Left lobe of liver (tissue), 2 donors: ENCODE data around the gene KSR2. TPM values are rescaled to one million over a fixed set of nuclear protein-coding genes. Genes with fewer than 3 reads are reported as not detected.

Source experiments
- ATAC-seq: fragments of 200-7000 bp; cut with Tn5 transposase; one replicate; pipeline ENCODE4 v1.9.1; 2020; ENCODE audit warnings: mild to moderate bottlenecking, moderate library complexity
- DNase-seq: peaks from one replicate; pipeline ENCODE4 v3.0.0-alpha.2; 2020; ENCODE audit warnings: low spot score
- total RNA-seq: library from RNA; stranded (reverse); gene quantifications from one replicate; pipeline ENCODE4 v1.2.1, GENCODE V29; 2021
- donor health status: DM: no; HTN: no; CAD: no; lungs with moderate emphysema.
- donor health status: DM: no; HTN: yes; CAD: no.

KSR2 gene
- total RNA-seq, 1 donor from 2014 or later = 0.03 TPM

DNA sequence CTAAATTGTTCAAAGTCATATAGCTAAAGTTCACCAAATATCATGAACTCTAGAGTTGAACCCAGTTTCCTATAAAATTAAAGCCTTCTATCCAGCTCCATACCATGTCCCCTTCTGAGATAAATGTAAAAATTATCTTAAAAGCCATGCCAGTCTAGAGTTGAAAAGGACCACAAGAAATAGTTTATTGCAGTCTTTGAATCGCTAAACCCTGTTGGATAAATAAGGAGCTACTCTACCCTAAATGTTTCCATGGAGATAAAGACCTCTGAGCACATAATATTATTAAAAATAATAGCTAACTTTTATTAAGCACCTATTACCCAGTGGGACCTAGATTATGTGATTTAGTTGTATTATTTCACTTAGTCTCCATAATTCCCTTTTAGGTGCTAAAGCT is 379.8 kb downstream of the KSR2 start:
- DNase-seq = no peak
- ATAC-seq = no peak

DNA sequence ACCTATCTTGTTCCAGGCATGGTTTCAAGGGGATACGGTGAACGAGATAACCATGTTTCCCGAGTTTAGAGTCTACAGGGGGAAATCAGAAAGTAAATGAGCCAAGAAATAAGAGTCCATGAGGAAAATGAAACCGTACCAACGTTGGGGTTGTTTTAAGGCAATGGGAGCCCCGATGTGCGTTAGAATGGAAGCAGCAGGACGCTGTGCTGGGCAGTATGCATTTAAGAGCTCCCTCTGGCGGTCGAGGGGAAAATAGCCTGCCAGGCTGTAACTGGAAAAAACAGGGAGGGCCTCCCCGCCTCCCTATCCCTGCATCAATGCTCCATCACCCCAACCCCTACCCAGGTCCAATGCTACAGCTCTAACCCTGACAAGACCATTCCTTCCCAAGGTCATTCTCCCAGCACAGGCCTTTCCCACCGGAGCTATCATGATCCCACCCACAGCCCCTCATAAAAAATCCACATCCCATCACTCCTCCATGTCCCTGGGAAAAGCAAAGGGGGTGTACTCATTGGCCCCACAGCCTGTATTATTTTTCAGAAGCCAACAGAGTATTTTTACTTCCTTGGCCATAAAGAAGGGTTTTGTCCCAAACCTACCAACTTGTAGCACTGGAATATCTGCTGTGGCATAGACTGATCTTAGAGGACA is 381.0 kb downstream of the KSR2 start:
- DNase-seq = peak; percentile 62
- peak; percentile 96 for ATAC-seq

- ATAC-seq (no peak), DNase-seq (no peak)
Measured at GRCh38 chr12:117583677-117584225, 385.0 kb downstream of the KSR2 start.

DNA sequence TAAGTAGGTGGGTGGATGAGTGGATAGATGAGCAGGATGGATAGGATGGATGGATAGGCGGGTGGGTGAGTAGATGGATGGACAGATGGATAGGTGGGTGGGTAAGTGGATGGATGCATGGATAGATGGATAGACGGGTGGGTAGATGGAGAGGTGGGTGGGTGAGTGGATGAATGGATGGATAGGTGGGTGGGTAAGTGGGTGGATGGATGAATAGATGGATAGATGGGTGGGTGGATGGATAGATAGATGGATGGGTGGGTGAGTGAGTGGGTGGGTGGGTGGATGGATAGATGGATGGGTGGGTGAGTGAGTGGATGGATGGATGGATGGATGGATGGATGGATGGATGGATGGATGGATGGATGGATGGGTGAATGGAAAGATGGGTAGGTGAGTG is 385.7 kb downstream of the KSR2 start:
- no peak for DNase-seq
- ATAC-seq = no peak

- DNase-seq (no peak), ATAC-seq (no peak)
Measured at GRCh38 chr12:117582135-117582784, 386.5 kb downstream of the KSR2 start.

DNA sequence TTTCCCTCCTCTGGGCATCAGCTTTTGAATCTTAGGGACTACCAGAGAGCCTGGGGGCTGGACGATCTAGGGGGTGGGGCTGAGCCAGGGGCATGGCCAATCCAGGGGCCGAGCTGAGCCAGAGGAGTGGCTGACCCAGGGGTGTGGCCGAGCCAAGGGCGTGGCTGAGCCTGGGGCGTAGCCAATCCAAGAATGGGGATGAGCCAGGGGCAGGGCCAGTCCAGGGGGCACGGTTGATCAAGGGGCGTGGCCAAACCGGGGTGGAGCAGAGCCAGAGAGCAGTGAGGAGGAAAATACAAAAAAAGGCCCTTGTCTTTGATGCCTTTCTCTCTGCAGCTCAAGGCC is 388.1 kb downstream of the KSR2 start:
- DNase-seq = no peak
- peak; percentile 35 for ATAC-seq

- DNase-seq (no peak), ATAC-seq (no peak)
Measured at GRCh38 chr12:117580015-117580717, 388.6 kb downstream of the KSR2 start.

DNA sequence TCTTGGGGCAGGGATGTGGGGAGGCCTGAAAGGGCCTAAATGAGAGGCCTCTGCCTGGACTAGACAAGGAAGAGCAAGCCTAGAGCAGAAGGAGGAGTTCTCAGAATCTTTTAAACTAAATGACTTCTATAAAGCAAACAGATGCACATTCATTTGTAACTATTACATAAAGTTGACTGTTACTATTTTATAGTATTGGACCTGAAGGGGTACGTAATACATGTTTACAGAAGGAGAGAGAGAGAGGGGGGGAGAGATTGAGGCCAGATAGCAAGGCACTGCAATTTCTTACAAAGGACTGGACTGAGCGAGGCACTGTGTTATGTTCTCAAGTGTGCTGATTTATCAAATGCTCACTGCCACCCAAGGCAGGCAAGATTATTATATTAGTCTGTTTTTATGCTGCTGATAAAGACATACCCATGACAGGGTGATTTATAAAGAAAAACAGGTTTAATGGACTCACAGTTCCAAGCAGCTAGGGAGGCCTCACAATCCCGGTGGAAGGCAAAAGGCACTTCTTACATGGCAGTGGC is 391.6 kb downstream of the KSR2 start:
- DNase-seq = no peak
- ATAC-seq = no peak

DNA sequence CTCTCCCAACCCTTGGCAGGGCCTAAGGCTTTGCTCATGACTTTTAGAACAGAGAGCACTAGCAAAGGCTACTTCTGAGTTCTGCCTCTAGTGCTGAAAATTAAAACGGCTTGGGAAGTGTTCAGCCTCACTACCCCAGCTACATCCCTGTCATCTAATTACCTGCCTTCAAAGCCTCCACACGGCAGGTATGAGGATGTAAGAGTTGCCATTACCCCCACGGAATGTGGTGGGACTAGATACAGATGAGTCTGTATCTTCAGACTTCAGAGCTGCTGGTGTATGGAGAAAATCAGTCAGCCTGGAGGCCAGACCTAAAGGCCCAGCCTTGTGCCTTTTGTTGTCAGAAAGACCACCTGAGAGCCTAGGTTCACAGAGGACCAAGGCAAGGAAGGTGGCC is 392.7 kb downstream of the KSR2 start:
- no peak for DNase-seq

DNA sequence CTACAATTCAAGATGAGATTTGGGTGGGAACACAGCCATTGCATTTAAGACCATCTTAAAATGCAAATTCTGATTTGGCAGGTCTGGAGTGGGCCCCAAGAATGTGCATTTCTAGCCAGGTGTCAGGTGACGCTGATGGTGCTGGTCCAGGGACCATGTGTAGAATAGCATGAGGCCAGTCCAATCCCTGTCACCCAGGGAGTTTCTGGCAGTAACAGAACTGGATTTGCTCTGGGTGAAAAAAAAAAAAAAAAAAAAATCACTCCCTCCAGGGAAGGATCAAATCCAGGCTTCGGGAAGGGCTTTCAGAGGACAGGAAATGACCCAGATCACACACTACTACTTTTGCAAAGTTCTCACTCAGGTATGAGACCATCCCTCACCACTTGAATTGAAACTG is 394.1 kb downstream of the KSR2 start:
- no peak for ATAC-seq
- no peak for DNase-seq

More for the DNA sequence above, 392.7 kb downstream of the KSR2 start:
- no peak for ATAC-seq

DNA sequence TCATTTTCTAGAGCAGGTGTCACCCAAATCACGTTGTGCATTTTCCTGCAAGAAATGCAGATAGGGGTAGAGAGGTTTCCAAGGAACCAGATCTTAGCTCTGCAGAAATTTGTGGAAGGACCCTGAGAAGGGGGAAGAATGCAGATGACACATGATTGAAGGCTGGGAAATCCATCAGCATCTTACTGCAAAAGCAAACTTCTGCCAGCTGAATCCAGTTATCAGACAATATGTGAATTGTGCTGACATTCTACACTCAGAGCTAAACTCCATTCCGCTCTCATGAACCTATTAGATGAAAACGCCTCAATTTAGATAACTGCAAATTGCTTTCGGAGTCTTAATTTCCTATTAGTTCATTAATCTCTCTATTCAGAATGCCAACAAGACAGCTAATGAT is 396.0 kb downstream of the KSR2 start:
- no peak for ATAC-seq
- no peak for DNase-seq

DNA sequence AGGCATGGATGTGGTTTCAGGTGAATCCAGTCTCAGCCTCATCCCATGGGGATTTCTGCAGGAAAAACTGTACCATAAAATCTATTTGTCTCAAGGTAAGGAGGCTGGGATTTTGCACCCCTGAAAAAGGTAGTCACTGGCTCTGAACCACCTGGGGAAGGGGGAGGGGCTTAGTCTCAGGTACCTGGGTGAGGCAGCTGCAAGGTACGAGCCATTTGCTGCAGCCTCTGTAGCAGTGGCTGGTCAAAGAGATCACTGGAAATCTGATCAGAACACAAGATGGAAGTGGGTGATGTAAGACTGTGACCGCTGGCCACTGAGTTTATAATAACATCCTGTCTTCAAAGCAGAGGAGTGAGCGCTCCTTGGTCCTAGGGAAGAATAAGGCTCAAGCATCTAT is 397.5 kb downstream of the KSR2 start:
- ATAC-seq = no peak
- no peak for DNase-seq

DNA sequence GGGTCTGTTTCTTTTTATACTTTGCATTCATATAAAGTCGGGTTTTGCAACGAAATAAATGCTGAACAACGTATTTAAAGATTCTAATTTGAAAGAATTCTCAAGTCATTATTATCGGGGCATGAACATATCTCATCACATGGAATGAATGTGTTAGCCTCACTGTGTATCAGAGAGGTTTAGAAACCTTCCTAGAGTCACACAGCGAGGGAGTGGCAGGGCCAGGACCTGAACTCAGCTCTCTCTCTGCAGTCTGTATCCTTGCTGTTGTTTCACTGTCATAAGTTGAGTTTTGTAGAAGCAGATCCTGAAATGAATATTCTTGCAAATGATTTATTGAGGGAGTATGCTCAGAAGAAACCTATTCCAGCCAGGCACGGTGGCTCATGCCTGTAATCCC is 398.2 kb downstream of the KSR2 start:
- DNase-seq (no peak), ATAC-seq (no peak)

- ATAC-seq (no peak), DNase-seq (no peak)
Measured at GRCh38 chr12:117567644-117568216, 401.1 kb downstream of the KSR2 start.

DNA sequence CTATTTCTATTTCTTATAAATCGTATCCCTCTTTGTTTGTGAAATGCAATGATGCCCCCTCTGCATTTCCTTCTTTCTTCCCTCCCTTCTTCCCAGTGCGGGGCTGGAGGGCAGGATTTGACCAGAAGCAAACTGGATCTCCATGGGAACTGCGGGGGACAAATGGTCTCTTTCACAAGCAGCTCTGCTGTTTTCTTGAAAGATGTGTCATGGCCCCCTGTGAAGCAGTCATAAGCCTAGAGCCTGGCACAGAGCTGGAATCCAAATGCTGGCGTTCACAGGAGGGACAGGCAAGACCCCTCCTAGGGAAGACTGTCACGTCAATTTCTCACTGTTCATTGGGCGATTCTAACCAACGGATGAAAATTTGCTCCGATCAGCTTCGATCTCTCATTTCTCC is 403.9 kb downstream of the KSR2 start:
- ATAC-seq (no peak), DNase-seq (no peak)

DNA sequence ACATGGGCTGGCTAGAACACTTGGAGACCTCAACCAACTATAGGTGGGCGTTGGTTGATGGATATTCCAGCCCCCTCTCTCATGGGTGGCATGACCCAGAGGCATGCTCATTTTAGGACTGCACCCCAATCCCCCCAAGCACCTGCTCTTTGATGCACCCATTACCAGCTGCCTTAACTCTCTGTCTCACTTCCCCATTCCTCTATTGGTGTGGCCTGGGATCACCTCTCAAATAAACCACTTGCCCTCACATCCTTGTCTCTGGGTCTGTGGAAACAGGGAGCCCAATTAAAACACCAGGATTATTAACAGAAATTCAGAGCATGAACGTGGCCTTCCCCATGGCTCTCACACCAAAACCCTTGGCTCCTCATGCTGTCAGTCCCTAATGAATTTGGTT is 405.1 kb downstream of the KSR2 start:
- no peak for DNase-seq
- no peak for ATAC-seq

DNA sequence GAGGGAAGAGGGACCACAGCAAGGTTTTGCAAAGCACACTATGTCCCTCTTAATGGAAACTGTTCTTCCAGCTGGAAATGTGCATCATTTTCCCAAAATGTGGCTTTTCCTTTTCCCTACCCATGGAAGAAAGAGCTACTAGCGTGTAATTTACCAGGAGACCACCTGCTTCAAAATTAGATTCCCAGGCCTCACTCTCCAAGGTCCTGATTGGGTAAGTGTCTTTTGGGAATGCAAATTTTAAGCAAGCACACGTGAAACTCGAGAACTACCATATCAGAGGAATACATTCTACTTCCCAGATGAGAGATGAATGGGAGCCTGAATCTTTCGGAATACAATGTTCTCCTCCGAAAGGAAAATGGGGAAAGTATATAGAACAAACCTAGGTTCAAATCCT is 405.8 kb downstream of the KSR2 start:
- ATAC-seq = no peak
- DNase-seq = no peak

DNA sequence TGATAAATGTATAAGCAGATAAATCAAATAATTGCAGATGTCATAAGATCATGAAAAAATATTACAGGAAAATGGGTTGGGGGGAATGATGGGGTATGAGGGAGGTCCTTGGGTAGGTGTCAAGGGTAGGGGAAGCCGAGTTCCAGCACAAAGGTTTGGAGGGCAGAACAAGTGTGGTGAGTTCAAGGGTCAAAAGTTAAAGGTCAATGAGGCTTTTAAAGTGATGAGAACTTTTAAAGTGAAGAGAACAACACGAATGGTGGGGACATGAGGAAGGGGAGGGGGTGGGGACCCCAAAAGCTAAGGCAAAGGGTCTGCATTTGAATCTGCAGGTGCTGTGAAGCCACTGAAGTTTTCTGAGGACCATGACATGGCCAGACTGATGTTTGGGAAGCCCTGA is 406.8 kb downstream of the KSR2 start:
- ATAC-seq (no peak), DNase-seq (no peak)

DNA sequence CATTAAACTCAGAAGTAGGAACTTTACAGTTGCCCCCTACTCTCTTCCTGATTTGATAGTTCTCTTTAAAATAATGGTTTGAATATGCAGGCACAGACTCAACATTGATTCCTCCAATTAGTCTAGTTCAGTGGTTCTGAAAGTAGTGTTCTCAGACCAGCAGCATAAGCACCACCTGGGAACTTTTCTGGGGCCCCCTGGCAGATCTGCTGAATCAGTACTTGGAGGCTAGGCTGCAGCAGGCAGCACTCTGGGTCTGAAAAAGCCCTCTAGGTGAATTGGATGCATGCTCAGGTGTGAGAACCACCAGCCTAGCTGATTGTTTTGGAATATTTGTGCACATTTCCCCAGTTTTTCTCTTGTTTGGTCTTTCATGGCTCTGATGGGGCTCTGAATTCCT is 408.8 kb downstream of the KSR2 start:
- ATAC-seq (no peak), DNase-seq (no peak)

GRCh38 chr12:117555889-117556288 is 412.9 kb downstream of the KSR2 start:
- no peak for DNase-seq
- ATAC-seq = no peak

GRCh38 chr12:117552971-117553370 is 415.8 kb downstream of the KSR2 start:
- ATAC-seq = no peak
- no peak for DNase-seq

- no peak for ATAC-seq
- no peak for DNase-seq
Measured at GRCh38 chr12:117551665-117552064, 417.1 kb downstream of the KSR2 start.
